Measurements from ENCODE around the gene CDADC1. TPM values are rescaled to one million over a fixed set of nuclear protein-coding genes. Genes with fewer than 3 reads are reported as not detected.

CDADC1 gene
- total RNA-seq, 1 experiment from 2014 or later: 7.6 TPM

DNA sequence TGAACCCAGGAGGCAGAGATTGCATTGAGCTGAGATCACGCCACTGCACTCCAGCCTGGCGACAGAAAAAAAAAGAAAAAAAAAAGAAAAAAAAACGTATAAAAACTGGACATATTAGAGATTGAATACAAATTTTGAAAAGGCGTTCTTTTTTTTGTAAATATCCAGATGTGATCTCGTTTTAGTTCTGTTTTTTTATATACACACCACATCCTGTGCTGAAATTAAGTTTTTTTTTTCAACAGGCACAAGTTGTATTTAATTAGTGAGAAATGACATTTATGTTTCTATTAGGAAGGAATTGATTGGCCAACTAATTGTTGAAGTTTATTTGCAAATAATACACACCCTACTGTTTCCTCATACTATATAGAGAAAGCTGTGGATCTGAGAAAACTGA is 3.6 kb downstream of the CDADC1 start:
- Histone ChIP-seq H3K9ac (ENCODE audit: low read length) (no peak overlapping the region), H3K9me2 (ENCODE audit: insufficient read depth) (peaks cover 8% of the 10 kb centered on the region; the same call in 1 of the 2 replicates), H3K4me1 (ENCODE audit: control insufficient read depth in 1 of 2, insufficient read depth in 2 of 2, low read length in 2 of 2) (peaks cover 4 to 15% of the 10 kb centered on the region in 2 experiments; a peak in 3 of 4 replicates), H3K4me3 (replicated peaks in 1 of 2; ENCODE audit: low read depth in 1 of 2, low read length in 2 of 2) (no peak overlapping the region), H3K4me2 (ENCODE audit: low read length) (no peak overlapping the region), H3K27me3 (ENCODE audit: insufficient read depth, low read length) (no peaks in the 10 kb centered on the region), H2AFZ (ENCODE audit: low read depth, low read length, poor library complexity, severe bottlenecking) (no peak overlapping the region), H3K27ac (ENCODE audit: low read depth, low read length) (no peak overlapping the region), H3K9me3 (ENCODE audit: control insufficient read depth in 1 of 2, insufficient read depth in 1 of 2, low read depth in 1 of 2, low read length in 2 of 2) (no peaks in the 10 kb centered on the region), H3K36me3 (ENCODE audit: control insufficient read depth in 1 of 2, insufficient read depth in 2 of 2, low read length in 2 of 2) (peaks cover 5% of the 10 kb centered on the region in 2 experiments; a peak in 2 of 4 replicates), H4K20me1 (ENCODE audit: insufficient read depth) (no peaks in the 10 kb centered on the region), H3K79me2 (ENCODE audit: insufficient read depth, low read length) (peaks cover 16% of the 10 kb centered on the region)
- ChIA-PET POLR2A (no interaction called here), CTCF (no interaction called here), RAD21 (ENCODE audit: low non-redundant PET in 1 of 2, low total read pairs in 2 of 2, uncharacterized antibody in 2 of 2, unreplicated experiment in 2 of 2) (no interaction called here)
- no TSS peak for BruUV-seq (replicated peaks)
- intact Hi-C loops (cut with micrococcal nuclease): no loop called here
- DNase-seq (ENCODE audit: low read depth, low spot score) (no peak), ATAC-seq (no peak)
- TF ChIP-seq ELF1 (IDR thresholded peaks at IDR 0.05; ENCODE audit: borderline replicate concordance, low read depth): no peak
- no peak for TF ChIP-seq CBX3 (IDR thresholded peaks at IDR 0.05; ENCODE audit: low read depth)
- TF ChIP-seq CTCF (IDR thresholded peaks at IDR 0.05 in 2 of 3, conservative IDR thresholded peaks at IDR 0.05 in 1 of 3; ENCODE audit: borderline replicate concordance in 1 of 3, insufficient read depth in 1 of 3, low read depth in 2 of 3, low read length in 2 of 3): no peak
- TF ChIP-seq, protein P1, sequence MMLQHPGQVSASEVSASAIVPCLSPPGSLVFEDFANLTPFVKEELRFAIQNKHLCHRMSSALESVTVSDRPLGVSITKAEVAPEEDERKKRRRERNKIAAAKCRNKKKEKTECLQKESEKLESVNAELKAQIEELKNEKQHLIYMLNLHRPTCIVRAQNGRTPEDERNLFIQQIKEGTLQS (IDR thresholded peaks at IDR 0.05): no peak
- TF ChIP-seq RAD21 (IDR thresholded peaks at IDR 0.05; ENCODE audit: low read depth): no peak
- no peak for TF ChIP-seq ZFX (IDR thresholded peaks at IDR 0.05)
- TF ChIP-seq JUND (IDR thresholded peaks at IDR 0.05): no peak
- TF ChIP-seq EZH2 (IDR thresholded peaks at IDR 0.05): no peak
- TF ChIP-seq YY1 (IDR thresholded peaks at IDR 0.05; ENCODE audit: extremely low read depth, insufficient replicate concordance, low read depth, low read length): no peak
- no peak for TF ChIP-seq EGR1 (IDR thresholded peaks at IDR 0.05; ENCODE audit: low read depth)
- TF ChIP-seq MAX (IDR thresholded peaks at IDR 0.05): no peak
- no peak for TF ChIP-seq SIN3A (IDR thresholded peaks at IDR 0.05; ENCODE audit: low read depth)
- no peak for TF ChIP-seq EZH2phosphoT487 (IDR thresholded peaks at IDR 0.05; ENCODE audit: borderline replicate concordance)
- TF ChIP-seq, protein P2, sequence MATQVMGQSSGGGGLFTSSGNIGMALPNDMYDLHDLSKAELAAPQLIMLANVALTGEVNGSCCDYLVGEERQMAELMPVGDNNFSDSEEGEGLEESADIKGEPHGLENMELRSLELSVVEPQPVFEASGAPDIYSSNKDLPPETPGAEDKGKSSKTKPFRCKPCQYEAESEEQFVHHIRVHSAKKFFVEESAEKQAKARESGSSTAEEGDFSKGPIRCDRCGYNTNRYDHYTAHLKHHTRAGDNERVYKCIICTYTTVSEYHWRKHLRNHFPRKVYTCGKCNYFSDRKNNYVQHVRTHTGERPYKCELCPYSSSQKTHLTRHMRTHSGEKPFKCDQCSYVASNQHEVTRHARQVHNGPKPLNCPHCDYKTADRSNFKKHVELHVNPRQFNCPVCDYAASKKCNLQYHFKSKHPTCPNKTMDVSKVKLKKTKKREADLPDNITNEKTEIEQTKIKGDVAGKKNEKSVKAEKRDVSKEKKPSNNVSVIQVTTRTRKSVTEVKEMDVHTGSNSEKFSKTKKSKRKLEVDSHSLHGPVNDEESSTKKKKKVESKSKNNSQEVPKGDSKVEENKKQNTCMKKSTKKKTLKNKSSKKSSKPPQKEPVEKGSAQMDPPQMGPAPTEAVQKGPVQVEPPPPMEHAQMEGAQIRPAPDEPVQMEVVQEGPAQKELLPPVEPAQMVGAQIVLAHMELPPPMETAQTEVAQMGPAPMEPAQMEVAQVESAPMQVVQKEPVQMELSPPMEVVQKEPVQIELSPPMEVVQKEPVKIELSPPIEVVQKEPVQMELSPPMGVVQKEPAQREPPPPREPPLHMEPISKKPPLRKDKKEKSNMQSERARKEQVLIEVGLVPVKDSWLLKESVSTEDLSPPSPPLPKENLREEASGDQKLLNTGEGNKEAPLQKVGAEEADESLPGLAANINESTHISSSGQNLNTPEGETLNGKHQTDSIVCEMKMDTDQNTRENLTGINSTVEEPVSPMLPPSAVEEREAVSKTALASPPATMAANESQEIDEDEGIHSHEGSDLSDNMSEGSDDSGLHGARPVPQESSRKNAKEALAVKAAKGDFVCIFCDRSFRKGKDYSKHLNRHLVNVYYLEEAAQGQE (IDR thresholded peaks at IDR 0.05; ENCODE audit: low read depth): no peak
- TF ChIP-seq ZNF274 (IDR thresholded peaks at IDR 0.05; ENCODE audit: low read depth, low read length): no peak
- no peak for TF ChIP-seq ZBTB33 (IDR thresholded peaks at IDR 0.05; ENCODE audit: extremely low read depth, insufficient replicate concordance, low read length)
- no peak for TF ChIP-seq POLR2A (IDR thresholded peaks at IDR 0.05; ENCODE audit: borderline replicate concordance, extremely low read depth, insufficient read depth, insufficient read length)
